ENCODE data around the gene TMEM273. TPM values are rescaled to one million over a fixed set of nuclear protein-coding genes. Genes with fewer than 3 reads are reported as not detected.

The TMEM273 gene, protein sequence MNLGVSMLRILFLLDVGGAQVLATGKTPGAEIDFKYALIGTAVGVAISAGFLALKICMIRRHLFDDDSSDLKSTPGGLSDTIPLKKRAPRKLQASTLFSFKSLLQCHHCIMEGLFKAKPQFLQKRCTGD
- total RNA-seq (2012; rRNA removed) (not detected in 2 replicates), polyA plus RNA-seq (2012; rRNA removed) (not detected in 2 replicates), Bru-seq, nascent RNA (not detected), BruChase-seq, experiment 1, labeled RNA remaining after a 6-hour chase (not detected), BruChase-seq, experiment 2, labeled RNA remaining after a 2-hour chase (not detected)
- not detected in 2 replicates for polyA plus RNA-seq (2012; cell fraction: cytosol; rRNA removed)
- polyA plus RNA-seq (2012; cell fraction: nucleus; rRNA removed; ENCODE audit: low replicate concordance): 0.21 TPM in 1 of 2 replicates, not detected in the other
- long read RNA-seq: 0 reads

DNA sequence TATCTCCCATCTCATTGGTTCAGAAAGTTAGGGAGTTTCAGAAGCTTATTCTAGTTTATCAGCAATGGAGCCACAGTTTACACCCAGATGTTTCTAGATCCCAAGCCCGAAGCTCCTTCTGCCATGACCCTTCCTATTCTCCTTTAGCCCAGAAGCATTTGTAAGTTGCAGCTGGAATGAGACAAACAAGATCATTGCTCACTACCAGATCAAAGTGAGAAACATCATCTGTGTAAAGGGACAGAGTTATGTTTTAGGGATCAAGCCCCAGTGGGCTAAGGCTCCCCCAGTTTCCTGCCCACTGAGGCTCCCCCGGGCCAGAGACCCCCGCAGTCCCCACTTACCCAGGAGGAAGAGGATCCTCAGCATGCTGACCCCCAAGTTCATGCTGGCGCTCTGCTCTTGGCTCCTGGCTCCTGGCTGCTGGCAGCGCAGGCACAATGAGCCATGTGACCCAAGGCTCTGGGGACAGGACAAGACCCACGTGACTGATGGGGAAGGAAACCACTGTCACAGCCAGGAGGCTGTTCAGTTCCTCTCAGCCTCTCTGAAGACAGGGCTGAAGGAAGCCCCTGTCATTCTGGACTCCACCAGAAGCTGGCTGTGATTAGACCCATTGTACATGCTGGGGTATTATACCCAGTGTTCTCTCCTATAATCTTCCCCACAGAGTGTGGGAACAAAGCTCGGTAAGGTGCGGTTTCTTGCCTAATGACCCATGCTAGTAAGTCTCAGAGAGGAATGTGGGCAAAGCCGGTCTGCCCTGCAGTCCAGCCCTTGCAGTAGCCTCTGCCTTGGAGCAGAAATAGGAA, at the start of gene TMEM273:
TSS of gene TMEM273 (minus strand) at position 442 of the 812 bp plus-strand sequence. CDS start at position 387, 55 bp downstream.
- H3K18ac ChIP-seq (ENCODE audit: low read depth, low read length): no peak within 1 kb of the TSS
- H2BK15ac ChIP-seq (ENCODE audit: low read depth, low read length): no peak within 1 kb of the TSS
- H3K56ac ChIP-seq (ENCODE audit: extremely low read depth, insufficient read depth, low read length): no peak within 1 kb of the TSS
- H3K4me3 ChIP-seq (ENCODE audit: insufficient read depth, low read depth, low read length): no peak within 1 kb of the TSS
- peak within 1 kb of the TSS; percentile 59 for H2BK20ac ChIP-seq (ENCODE audit: low read depth, low read length)
- intact Hi-C loops (cut with micrococcal nuclease): no loop called here
- no peak within 1 kb of the TSS for H2AK9ac ChIP-seq (replicated peaks; ENCODE audit: low read depth, low read length, poor library complexity)
- CTCF ChIA-PET: no interaction called here
- H3K9me3 ChIP-seq (ENCODE audit: control insufficient read depth, insufficient read depth, low read length): no peaks in the 10 kb centered on the region
- H4K91ac ChIP-seq (ENCODE audit: insufficient read depth, low read depth, low read length): no peak within 1 kb of the TSS
- peaks cover 6% of the 10 kb centered on the region; the same call in 1 of the 2 replicates for H3K9me1 ChIP-seq (ENCODE audit: insufficient read depth, low read length)
- no TSS peak for BruUV-seq (replicated peaks)
- no peak within 1 kb of the TSS for H4K8ac ChIP-seq (ENCODE audit: low read depth in 2 of 2, low read length in 2 of 2)
- peak within 1 kb of the TSS; percentile 38; the same call in 1 of the 2 replicates for H2BK120ac ChIP-seq (ENCODE audit: low read depth, low read length)
- H3K36me3 ChIP-seq (ENCODE audit: control insufficient read depth, insufficient read depth, low read length): no peaks in the 10 kb centered on the region
- H2BK5ac ChIP-seq (ENCODE audit: low read depth, low read length, poor library complexity, severe bottlenecking): no peak within 1 kb of the TSS
- dilution Hi-C loops (cut with HindIII; ENCODE audit: low sequenced_read_pairs, unreplicated experiment): no loop called here
- no peak for ATAC-seq (ENCODE audit: low read depth)
- no peak within 1 kb of the TSS for H3K4me2 ChIP-seq (ENCODE audit: low read depth, low read length)
- H2AFZ ChIP-seq (replicated peaks; ENCODE audit: low read length, poor library complexity): peak within 1 kb of the TSS; percentile 63
- no peak for DNase-seq
- no peak within 1 kb of the TSS; the same call in 1 of the 2 replicates for H3K4ac ChIP-seq (ENCODE audit: low read depth, low read length)
- H3K23ac ChIP-seq (ENCODE audit: low read depth, low read length): no peak within 1 kb of the TSS
- H3K4me1 ChIP-seq (ENCODE audit: control insufficient read depth, insufficient read depth, low read length): no peaks in the 10 kb centered on the region; the same call in 1 of the 2 replicates
- H4K20me1 ChIP-seq (ENCODE audit: insufficient read depth, low read length): no peaks in the 10 kb centered on the region
- in situ Hi-C loops (cut with MboI; ENCODE audit: low sequenced_read_pairs): no loop called here
- peak within 1 kb of the TSS; percentile 69 for H3K14ac ChIP-seq (replicated peaks; ENCODE audit: low read depth, low read length)
- WGBS, 2 experiments (ENCODE audit: extremely low coverage in 2 of 2, insufficient read length in 1 of 2): 90% methylated on average over 2 of the region's 9 CpGs; no CpG with 5 or more reads in 1 of the 2 experiments
- H3K27ac ChIP-seq (ENCODE audit: insufficient read depth, low read length): no peak within 1 kb of the TSS
- POLR2A ChIA-PET (ENCODE audit: unreplicated experiment): no interaction called here
- no peaks in the 10 kb centered on the region for H3K79me1 ChIP-seq (ENCODE audit: low read depth in 1 of 2, low read length in 2 of 2)
- no peak for TF ChIP-seq FOS (IDR thresholded peaks at IDR 0.05; ENCODE audit: low read depth, low read length)
- no peak for TF ChIP-seq BHLHE40 (IDR thresholded peaks at IDR 0.05; ENCODE audit: low read depth, low read length)
- no peak for TF ChIP-seq MAZ (IDR thresholded peaks at IDR 0.05; ENCODE audit: borderline replicate concordance, low read depth, low read length)
- TF ChIP-seq MXI1 (IDR thresholded peaks at IDR 0.05; ENCODE audit: borderline replicate concordance, low read depth, low read length): no peak
- no peak for TF ChIP-seq CEBPB (IDR thresholded peaks at IDR 0.05; ENCODE audit: low read depth, low read length)
- TF ChIP-seq SMC3 (IDR thresholded peaks at IDR 0.05; ENCODE audit: low read depth, low read length): no peak
- no peak for TF ChIP-seq RFX5 (IDR thresholded peaks at IDR 0.05; ENCODE audit: low read depth, low read length)
- no peak for TF ChIP-seq NFE2L2 (IDR thresholded peaks at IDR 0.05; ENCODE audit: low read depth, low read length)
- no peak for TF ChIP-seq RAD21 (IDR thresholded peaks at IDR 0.05; ENCODE audit: low read length)
- no peak within 1 kb of the TSS for H4K5ac ChIP-seq (ENCODE audit: low read depth, low read length)
- H3K27me3 ChIP-seq (ENCODE audit: control insufficient read depth, insufficient read depth, low read length): peaks cover 2% of the 10 kb centered on the region; the same call in 1 of the 2 replicates
- no peak within 1 kb of the TSS for H3K9ac ChIP-seq (ENCODE audit: low read depth, low read length)
- H2AK5ac ChIP-seq (ENCODE audit: low read depth, low read length): no peak within 1 kb of the TSS
